HG03139 (cell line): ENCODE results near the gene FCN1.

Experiments used
- ATAC-seq: cut with Tn5 transposase; IDR thresholded peaks from one replicate; pipeline ENCODE4 v1.9.1; 2021; ENCODE audit not compliant: unreplicated experiment

FCN1 gene

GRCh38 chr9:134915046-134915985 is 2.4 kb downstream of the FCN1 start:
- ATAC-seq, result no peak

GRCh38 chr9:134914501-134914834 is 3.2 kb downstream of the FCN1 start:
- no peak for ATAC-seq

GRCh38 chr9:134913713-134914500 is 3.8 kb downstream of the FCN1 start:
- no peak for ATAC-seq

DNA sequence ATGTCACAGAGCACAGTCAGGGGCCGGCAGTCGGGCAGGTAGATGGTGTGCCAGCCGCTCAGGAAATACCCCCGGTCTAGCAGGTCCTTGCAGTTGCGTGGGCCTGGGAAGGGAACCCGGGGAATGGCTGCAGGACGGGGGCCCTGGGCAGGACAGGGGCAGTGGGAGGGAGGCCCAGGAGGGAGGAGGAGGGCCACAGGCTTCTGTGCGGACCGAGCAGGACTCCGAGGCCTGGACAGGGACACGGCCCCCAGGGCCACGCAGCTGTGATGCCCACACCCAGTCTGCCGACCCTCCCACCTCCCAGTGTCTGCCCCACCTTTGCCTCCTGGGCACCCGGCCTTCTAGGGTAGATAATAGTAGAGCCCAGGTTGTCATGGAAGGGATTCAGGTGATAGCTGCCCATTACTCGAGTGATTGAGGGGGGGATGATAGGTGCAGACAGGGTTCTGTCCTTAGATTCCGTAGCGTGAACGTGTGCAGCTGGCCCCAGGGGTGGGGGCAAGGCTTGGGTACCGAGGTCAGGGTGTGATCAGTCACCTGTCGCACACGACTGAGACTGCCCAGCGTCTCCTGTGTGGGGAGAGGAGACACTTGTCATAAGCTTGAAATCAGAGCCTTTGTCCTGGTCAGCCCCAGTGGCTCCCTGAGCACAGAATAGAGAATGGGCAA is 4.5 kb downstream of the FCN1 start:
- no peak for ATAC-seq

GRCh38 chr9:134912126-134912840 is 5.4 kb downstream of the FCN1 start:
- ATAC-seq, result no peak

- ATAC-seq, result no peak
Observed at GRCh38 chr9:134909511-134910481, 7.9 kb downstream of the FCN1 start.

- no peak for ATAC-seq
Observed at GRCh38 chr9:134908524-134909309, 9.0 kb downstream of the FCN1 start.

GRCh38 chr9:134902936-134903335 is 14.8 kb downstream of the FCN1 start:
- ATAC-seq, result no peak

GRCh38 chr9:134899818-134900217 is 17.9 kb downstream of the FCN1 start:
- ATAC-seq, result no peak

GRCh38 chr9:134899168-134899567 is 18.5 kb downstream of the FCN1 start:
- no peak for ATAC-seq

- ATAC-seq, result no peak
Observed at GRCh38 chr9:134898319-134898718, 19.4 kb downstream of the FCN1 start.

- no peak for ATAC-seq
Observed at GRCh38 chr9:134897584-134898170, 20.0 kb downstream of the FCN1 start.

- no peak for ATAC-seq
Observed at GRCh38 chr9:134896834-134897583, 20.7 kb downstream of the FCN1 start.

DNA sequence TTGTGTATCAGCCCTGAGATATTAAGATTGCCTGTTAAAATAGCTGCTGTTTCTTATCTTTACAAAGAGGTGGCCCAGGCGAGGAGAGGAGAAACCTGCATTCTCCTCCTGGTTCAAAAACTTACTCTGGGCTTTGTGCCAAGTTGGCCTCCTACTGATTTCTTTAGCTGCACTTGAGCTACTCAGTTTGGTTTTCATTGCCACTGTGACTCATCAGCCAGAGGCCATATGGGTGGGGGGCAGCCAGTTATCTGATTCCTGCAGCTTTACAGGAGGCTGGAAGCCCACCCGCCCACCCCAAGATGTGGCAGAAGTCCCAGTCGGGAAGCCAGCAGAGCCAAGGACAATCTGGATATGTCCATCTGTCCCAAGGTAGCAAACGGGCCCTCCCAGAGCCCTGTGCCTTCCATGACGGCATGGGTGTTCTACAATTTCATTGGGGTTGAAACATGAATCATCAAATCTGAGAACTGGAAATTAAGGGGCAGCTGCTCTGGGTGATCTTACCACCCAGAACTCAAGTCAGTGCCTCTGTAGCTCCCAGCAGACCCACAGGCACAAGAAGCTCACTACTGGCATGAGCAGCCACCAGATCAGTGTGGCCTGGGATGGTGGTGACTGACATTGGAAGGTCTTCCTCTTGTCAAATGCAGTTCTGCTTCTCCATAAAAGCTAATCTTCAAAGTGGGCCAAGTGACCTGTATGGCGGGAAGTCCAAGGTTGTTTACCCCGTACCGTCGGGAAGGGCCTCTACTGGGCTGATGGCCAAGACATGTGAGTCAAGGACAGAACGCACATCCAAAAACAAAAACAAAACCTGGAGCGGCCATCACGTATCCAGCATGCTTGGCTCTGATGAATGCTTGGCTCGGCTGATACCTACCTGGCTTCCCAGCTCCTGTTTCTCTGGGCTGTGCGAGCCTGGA is 21.5 kb downstream of the FCN1 start:
- no peak for ATAC-seq

DNA sequence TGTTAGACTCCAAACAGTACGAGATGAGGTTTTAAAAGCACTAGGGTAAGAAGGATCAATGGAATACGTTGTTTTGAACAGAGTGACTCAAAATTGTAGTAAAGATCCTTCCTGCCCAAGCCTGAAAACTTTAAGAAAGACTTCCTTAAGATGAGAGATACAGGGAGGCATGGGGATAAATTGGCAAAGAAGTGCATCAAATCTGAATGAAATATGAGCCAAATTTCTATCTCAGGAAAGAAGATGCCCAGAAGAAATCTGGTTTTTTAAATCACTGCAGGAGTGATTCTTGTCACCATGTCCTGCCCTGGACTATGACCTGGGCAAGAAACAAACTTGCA is 22.2 kb downstream of the FCN1 start:
- no peak for ATAC-seq

DNA sequence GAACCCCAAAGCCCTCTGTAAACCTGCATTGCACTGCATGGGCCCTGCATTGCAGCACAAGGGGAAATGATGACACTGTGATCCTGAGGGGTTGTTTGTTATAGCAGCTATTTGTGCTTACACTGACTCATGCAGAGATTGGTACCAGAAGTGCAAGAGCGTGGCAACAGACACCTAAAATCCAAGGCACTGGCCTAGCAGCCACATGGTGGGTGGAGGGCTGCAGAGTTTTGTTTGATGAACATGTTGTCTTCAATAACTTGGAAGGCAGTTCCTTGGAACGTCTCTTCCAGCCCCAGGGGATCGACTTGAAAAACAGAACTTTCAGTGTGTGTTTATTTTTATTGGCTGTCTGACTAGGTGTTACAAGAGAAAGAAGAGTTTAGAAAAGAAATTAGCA is 22.6 kb downstream of the FCN1 start:
- ATAC-seq, result no peak
